ENCODE data around the gene NALCN. TPM values are rescaled to one million over a fixed set of nuclear protein-coding genes. Genes with fewer than 3 reads are reported as not detected.

The NALCN gene
- total and polyA plus RNA-seq, 10 of the 15 experiments (the other 5 are each of a cell fraction or from before 2014, with no cell fraction given): under 0.01 TPM; not detected in 9

DNA sequence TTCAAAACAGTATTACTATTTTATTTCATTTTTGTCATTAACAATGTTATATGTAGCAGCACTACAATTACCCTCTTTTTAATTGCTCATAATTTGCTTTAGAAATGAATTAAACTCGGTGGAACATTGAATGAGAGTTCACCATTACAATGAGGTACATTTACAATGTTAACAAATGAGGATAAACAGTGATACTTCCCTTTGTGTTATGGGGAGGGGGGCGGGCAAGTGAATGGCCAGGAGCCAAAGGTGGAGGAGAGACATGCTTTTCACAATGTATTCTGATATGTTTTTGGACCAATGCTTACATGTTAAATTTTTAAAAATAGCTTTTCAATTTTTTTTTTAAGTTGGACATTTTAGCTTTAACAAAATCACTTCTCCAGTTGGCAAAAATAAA, 34.2 kb downstream of the NALCN start (continued):
- TF ChIP-seq ZBTB33 (IDR thresholded peaks at IDR 0.05) (no peak), ZNF592 (IDR thresholded peaks at IDR 0.05) (no peak), CBFB (IDR thresholded peaks at IDR 0.05; ENCODE audit: low read depth) (no peak), ESRRA (IDR thresholded peaks at IDR 0.05; ENCODE audit: low read length) (no peak)

DNA sequence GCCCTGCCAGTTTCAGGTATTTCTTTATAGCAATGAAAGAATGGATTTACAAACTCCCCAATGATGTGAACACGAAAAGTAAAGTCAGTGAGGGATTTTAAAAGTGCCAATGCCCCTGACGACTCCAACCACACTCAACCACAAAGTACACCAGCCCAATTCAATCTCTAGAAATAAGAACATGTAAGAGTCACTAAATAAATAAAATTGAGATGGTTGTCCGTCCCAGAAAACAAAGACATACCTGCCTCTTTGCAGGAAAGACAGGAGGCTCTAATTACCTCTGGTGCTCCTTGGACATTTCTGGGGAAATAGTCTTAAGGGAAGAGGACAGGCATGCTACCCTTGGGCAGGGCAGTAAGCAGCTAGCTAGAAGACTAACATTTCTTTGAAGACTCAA, 55.8 kb downstream of the NALCN start:
- ATAC-seq (no peak), DNase-seq (ENCODE audit: low read depth, low spot score) (no peak), FAIRE-seq (no peak)
- ChIA-PET POLR2A (no interaction called here), CTCF (no interaction called here), RAD21 (ENCODE audit: unreplicated experiment) (no interaction called here), SMC1A (ENCODE audit: uncharacterized antibody, unreplicated experiment) (no interaction called here)
- H3K9me3 ChIP-seq (replicated peaks; ENCODE audit: control insufficient read depth, insufficient read depth, low read length): no peaks in the 10 kb centered on the region
- intact Hi-C loops (cut with micrococcal nuclease; ENCODE audit: unreplicated experiment) (no loop called here), in situ Hi-C loops (cut with MboI) (no loop called here)
- H3K79me2 ChIP-seq (ENCODE audit: control insufficient read depth, insufficient read depth, low read length): no peaks in the 10 kb centered on the region
- no peak overlapping the region for H3K4me2 ChIP-seq (ENCODE audit: control insufficient read depth, insufficient read depth)
- BruUV-seq (replicated peaks): no TSS peak
- no peak overlapping the region for H3K27ac ChIP-seq (ENCODE audit: control insufficient read depth, insufficient read depth)
- H3K4me1 ChIP-seq (ENCODE audit: control insufficient read depth, insufficient read depth, low read length): no peaks in the 10 kb centered on the region
- no peak overlapping the region for H2AFZ ChIP-seq (ENCODE audit: control insufficient read depth, low read depth, low read length)
- no peaks in the 10 kb centered on the region for H3K36me3 ChIP-seq (ENCODE audit: control insufficient read depth in 2 of 2, insufficient read depth in 2 of 2, low read length in 1 of 2)
- 3% methylated on average over 3 of the region's 3 CpGs for WGBS (ENCODE audit: insufficient coverage, insufficient replicate concordance, low lambda C conversion rate, missing lambda C conversion rate)
- no peak overlapping the region for H3K4me3 ChIP-seq
- no peaks in the 10 kb centered on the region for H3K27me3 ChIP-seq (replicated peaks in 1 of 2; ENCODE audit: control insufficient read depth in 2 of 2, insufficient read depth in 2 of 2, low read length in 1 of 2)
- H4K20me1 ChIP-seq (ENCODE audit: control insufficient read depth, insufficient read depth): no peaks in the 10 kb centered on the region
- no peak overlapping the region for H3K9ac ChIP-seq (ENCODE audit: control insufficient read depth, insufficient read depth, low read length)
- no peak for TF ChIP-seq NR2C2 (IDR thresholded peaks at IDR 0.05; ENCODE audit: borderline replicate concordance, control insufficient read depth, insufficient read length, low read depth)
- TF ChIP-seq IRF3 (IDR thresholded peaks at IDR 0.05): no peak
- TF ChIP-seq, protein P1, sequence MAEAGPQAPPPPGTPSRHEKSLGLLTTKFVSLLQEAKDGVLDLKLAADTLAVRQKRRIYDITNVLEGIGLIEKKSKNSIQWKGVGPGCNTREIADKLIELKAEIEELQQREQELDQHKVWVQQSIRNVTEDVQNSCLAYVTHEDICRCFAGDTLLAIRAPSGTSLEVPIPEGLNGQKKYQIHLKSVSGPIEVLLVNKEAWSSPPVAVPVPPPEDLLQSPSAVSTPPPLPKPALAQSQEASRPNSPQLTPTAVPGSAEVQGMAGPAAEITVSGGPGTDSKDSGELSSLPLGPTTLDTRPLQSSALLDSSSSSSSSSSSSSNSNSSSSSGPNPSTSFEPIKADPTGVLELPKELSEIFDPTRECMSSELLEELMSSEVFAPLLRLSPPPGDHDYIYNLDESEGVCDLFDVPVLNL (IDR thresholded peaks at IDR 0.05; ENCODE audit: low read depth, low read length): no peak
- no peak for TF ChIP-seq NFIC (IDR thresholded peaks at IDR 0.05; ENCODE audit: low read depth, low read length)
- TF ChIP-seq, protein P2, sequence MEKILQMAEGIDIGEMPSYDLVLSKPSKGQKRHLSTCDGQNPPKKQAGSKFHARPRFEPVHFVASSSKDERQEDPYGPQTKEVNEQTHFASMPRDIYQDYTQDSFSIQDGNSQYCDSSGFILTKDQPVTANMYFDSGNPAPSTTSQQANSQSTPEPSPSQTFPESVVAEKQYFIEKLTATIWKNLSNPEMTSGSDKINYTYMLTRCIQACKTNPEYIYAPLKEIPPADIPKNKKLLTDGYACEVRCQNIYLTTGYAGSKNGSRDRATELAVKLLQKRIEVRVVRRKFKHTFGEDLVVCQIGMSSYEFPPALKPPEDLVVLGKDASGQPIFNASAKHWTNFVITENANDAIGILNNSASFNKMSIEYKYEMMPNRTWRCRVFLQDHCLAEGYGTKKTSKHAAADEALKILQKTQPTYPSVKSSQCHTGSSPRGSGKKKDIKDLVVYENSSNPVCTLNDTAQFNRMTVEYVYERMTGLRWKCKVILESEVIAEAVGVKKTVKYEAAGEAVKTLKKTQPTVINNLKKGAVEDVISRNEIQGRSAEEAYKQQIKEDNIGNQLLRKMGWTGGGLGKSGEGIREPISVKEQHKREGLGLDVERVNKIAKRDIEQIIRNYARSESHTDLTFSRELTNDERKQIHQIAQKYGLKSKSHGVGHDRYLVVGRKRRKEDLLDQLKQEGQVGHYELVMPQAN (conservative IDR thresholded peaks at IDR 0.05): no peak
- no peak for TF ChIP-seq SMC3 (IDR thresholded peaks at IDR 0.05; ENCODE audit: borderline replicate concordance, low read length)
- no peak for TF ChIP-seq DPF2 (IDR thresholded peaks at IDR 0.05)
- no peak for TF ChIP-seq MTA3 (IDR thresholded peaks at IDR 0.05; ENCODE audit: borderline replicate concordance, low read length)
